Esophagus squamous epithelium (tissue), 5 donors: ENCODE measurements around the gene RABEP2. TPM values are rescaled to one million over a fixed set of nuclear protein-coding genes. Genes with fewer than 3 reads are reported as not detected.
A peak's percentile ranks its signal among the peaks of the same experiment; 100 is the strongest.

Experiments
- DNase-seq: peaks from one replicate; lab custom pipeline; 2025; lab: John Stamatoyannopoulos, UW
- H3K27ac ChIP-seq, 4 donors: fragments of 200-600 bp; sonication (generic); one replicate each; pipeline ENCODE4 v1.5.1; 2016 to 2019; ENCODE audit warnings: mild to moderate bottlenecking in 1 of 4
- H3K27me3 ChIP-seq, 4 donors: fragments of 200-600 bp; sonication (generic); 1 replicate in 3 of 4; 2 replicates in 1 of 4; pipeline versions ENCODE4 v1.5.1 to v1.6.0; 2017 to 2021; ENCODE audit warnings: antibody characterized with exemption in 1 of 4
- H3K36me3 ChIP-seq, 3 donors: fragments of 200-600 bp; sonication (generic); one replicate each; pipeline ENCODE4 v1.5.1; 2016 to 2019
- H3K4me1 ChIP-seq, 3 donors: fragments of 200-600 bp; sonication (generic); one replicate each; pipeline ENCODE4 v1.5.1; 2017 to 2019
- H3K4me3 ChIP-seq, 4 donors: fragments of 200-600 bp; sonication (generic); 1 replicate in 3 of 4; 2 replicates in 1 of 4; pipeline ENCODE4 v1.5.1; 2016 to 2019; ENCODE audit warnings: mild to moderate bottlenecking in 2 of 4, moderate library complexity in 1 of 4
- H3K9me3 ChIP-seq, 3 donors: fragments of 200-600 bp; sonication (generic); one replicate each; pipeline ENCODE4 v1.5.1; 2016 to 2019
- CTCF ChIP-seq, 6 experiments: fragments of 450-650 bp in 4 of 6; fragments of 200-600 bp in 2 of 6; sonication (generic) in 2 of 6; IDR thresholded peaks; one replicate each; pipeline ENCODE4 v1.5.1; 2016 to 2019; ENCODE audit warnings: antibody characterized with exemption in 6 of 6, mild to moderate bottlenecking in 4 of 6, moderate library complexity in 4 of 6
- POLR2A ChIP-seq, 4 donors: fragments of 450-650 bp; IDR thresholded peaks; one replicate each; pipeline ENCODE4 v1.6.1; 2017; ENCODE audit warnings: antibody characterized with exemption in 4 of 4, mild to moderate bottlenecking in 4 of 4, moderate library complexity in 3 of 4
- WGBS, 2 donors: methylation state at CpG; one replicate each; pipeline ENCODE4 v1.1.5; 2018; 5-methylcytosine and 5-hydroxymethylcytosine counted together
- intact Hi-C: fragments of 100-400 bp; cut with DNase I; formaldehyde crosslinking; loops from one replicate; pipeline ENCODE4 v1.15.0; 2022
- total RNA-seq, 4 donors: library from RNA; depleted of rRNA; stranded (reverse); fragments of >200 nt; gene quantifications; one replicate each; pipeline ENCODE4 v1.1.0, GENCODE V29; 2016
- donor health status: DM: yes; HTN: yes; CAD: no.

RABEP2 gene
- total RNA-seq, 4 donors from 2014 or later: 28.7 to 47.2 (median 37.2) TPM

- intact Hi-C loops: no loop called here
- H3K4me1 ChIP-seq: peaks cover 6 to 36% (median 20%) of the 10 kb centered on the region in 3 donors
- H3K4me3 ChIP-seq: no peak overlapping the region
- no peak for TF ChIP-seq POLR2A (IDR thresholded peaks at IDR 0.05)
- no peak for TF ChIP-seq CTCF (IDR thresholded peaks at IDR 0.05)
- H3K36me3 ChIP-seq: peaks cover 19 to 61% (median 29%) of the 10 kb centered on the region in 3 donors
- H3K27me3 ChIP-seq: no peaks in the 10 kb centered on the region
- H3K9me3 ChIP-seq: no peaks in the 10 kb centered on the region
- H3K27ac ChIP-seq: no peak overlapping the region
- WGBS, 2 donors: 75 to 85% methylated on average over 13 to 14 of the region's 17 CpGs
- no peak for DNase-seq
These were observed 58.6 kb downstream of the RABEP2 start for GRCh38 chr16:28866454-28866804.

GRCh38 chr16:28865722-28866453 lies 59.1 kb downstream of the RABEP2 start:
- peaks cover 18 to 56% (median 29%) of the 10 kb centered on the region in 3 donors for H3K36me3 ChIP-seq
- intact Hi-C loops: no loop called here
- no peaks in the 10 kb centered on the region for H3K9me3 ChIP-seq
- WGBS, 2 donors: 77 to 82% methylated on average over 4 to 29 of the region's 32 CpGs
- TF ChIP-seq CTCF (IDR thresholded peaks at IDR 0.05) (no peak), POLR2A (IDR thresholded peaks at IDR 0.05) (no peak)
- no peak for DNase-seq
- H3K27ac ChIP-seq: no peak overlapping the region
- peaks cover 6 to 36% (median 20%) of the 10 kb centered on the region in 3 donors for H3K4me1 ChIP-seq
- H3K4me3 ChIP-seq: no peak overlapping the region
- H3K27me3 ChIP-seq: no peaks in the 10 kb centered on the region

GRCh38 chr16:28865001-28865688 lies 59.9 kb downstream of the RABEP2 start:
- no peaks in the 10 kb centered on the region for H3K9me3 ChIP-seq
- intact Hi-C loops: no loop called here
- peaks cover 6 to 36% (median 20%) of the 10 kb centered on the region in 3 donors for H3K4me1 ChIP-seq
- H3K27ac ChIP-seq: peak overlapping the region in 3 of 4 donors; percentile 91 to 95 (median 93)
- H3K4me3 ChIP-seq: no peak overlapping the region
- WGBS, 2 donors: 82 to 96% methylated on average over 6 to 9 of the region's 12 CpGs
- H3K27me3 ChIP-seq: no peaks in the 10 kb centered on the region
- H3K36me3 ChIP-seq: peaks cover 10 to 48% (median 23%) of the 10 kb centered on the region in 3 donors
- TF ChIP-seq CTCF (IDR thresholded peaks at IDR 0.05) (no peak), POLR2A (IDR thresholded peaks at IDR 0.05) (no peak)
- DNase-seq: no peak

GRCh38 chr16:28863929-28864793 lies 60.9 kb downstream of the RABEP2 start:
- no peak for DNase-seq
- 3 to 6% methylated on average over 8 to 14 of the region's 42 CpGs for WGBS, 2 donors
- intact Hi-C loops: no loop called here
- H3K36me3 ChIP-seq: peaks cover 2 to 38% (median 13%) of the 10 kb centered on the region in 3 donors
- TF ChIP-seq CTCF (IDR thresholded peaks at IDR 0.05) (no peak), POLR2A (IDR thresholded peaks at IDR 0.05) (no peak)
- no peaks in the 10 kb centered on the region for H3K9me3 ChIP-seq
- peak overlapping the region; percentile 70 to 88 (median 85) for H3K4me3 ChIP-seq
- H3K27me3 ChIP-seq: no peaks in the 10 kb centered on the region
- peak overlapping the region; percentile 91 to 95 (median 93) for H3K27ac ChIP-seq
- H3K4me1 ChIP-seq: peaks cover 6 to 36% (median 20%) of the 10 kb centered on the region in 3 donors
